HEK293 (cell line): ENCODE data around the gene PLIN5.
A peak's percentile ranks its signal among the peaks of the same experiment; 100 is the strongest.

Experiments used
- CTCF ChIA-PET: fragments of 350-600 bp; formaldehyde crosslinking; extraction: SDS; loops from one replicate; lab custom pipeline; 2021; ENCODE audit warnings: antibody characterized with exemption; lab: Yijun Ruan, JAX
- POLR2A ChIA-PET: fragments of 300-600 bp; formaldehyde crosslinking; extraction: SDS; loops from one replicate; lab custom pipeline; 2020; ENCODE audit warnings: antibody characterized with exemption, inconsistent platforms; lab: Yijun Ruan, JAX
- H3K27ac ChIP-seq: fragments of 200-500 bp; sonication (Bioruptor generic); 2 replicates; pipeline ENCODE4 v1.5.1; 2014; ENCODE audit warnings: low read depth, low read length, control low read depth, inconsistent platforms; ENCODE audit errors: extremely low read depth
- H3K36me3 ChIP-seq, 2 experiments: fragments of 200-500 bp in 1 of 2; sonication (Bioruptor generic) in 1 of 2; 1 replicate in 1 of 2; 2 replicates in 1 of 2; pipeline ENCODE4 v1.5.1; 2014 to 2017; ENCODE audit warnings: inconsistent platforms in 2 of 2, low read length in 2 of 2; ENCODE audit not compliant: control insufficient read depth in 2 of 2, insufficient read depth in 1 of 2
- H3K4me1 ChIP-seq: fragments of 200-500 bp; sonication (Bioruptor generic); 2 replicates; pipeline ENCODE4 v1.5.1; 2014; ENCODE audit warnings: mild to moderate bottlenecking, low read length, inconsistent platforms; ENCODE audit not compliant: control insufficient read depth, insufficient read depth
- H3K4me3 ChIP-seq: 2 replicates; pipeline ENCODE4 v1.5.1; 2011; ENCODE audit warnings: low read depth, mild to moderate bottlenecking, control low read depth, low read length, moderate library complexity
- H3K9me3 ChIP-seq: fragments of 200-500 bp; sonication (Bioruptor generic); 2 replicates; pipeline ENCODE4 v1.5.1; 2014; ENCODE audit warnings: low read depth, low read length, inconsistent platforms; ENCODE audit not compliant: control insufficient read depth, insufficient read depth
- BCL6B ChIP-seq: fragments of 450-650 bp; formaldehyde crosslinking; IDR thresholded peaks from 2 replicates; pipeline ENCODE4 v1.5.1; 2017; ENCODE audit warnings: missing biosample characterization, missing genetic modification characterization
- CTCF ChIP-seq: fragments of 450-650 bp; formaldehyde crosslinking; IDR thresholded peaks from 2 replicates; pipeline ENCODE4 v1.5.1; 2016; ENCODE audit warnings: missing biosample characterization, missing genetic modification characterization
- GFI1B ChIP-seq: fragments of 450-650 bp; formaldehyde crosslinking; IDR thresholded peaks from 2 replicates; pipeline ENCODE4 v1.5.1; 2016; ENCODE audit warnings: missing biosample characterization, missing genetic modification characterization
- GLIS2 ChIP-seq: fragments of 450-650 bp; formaldehyde crosslinking; IDR thresholded peaks from 2 replicates; pipeline ENCODE4 v1.5.1; 2016; ENCODE audit warnings: missing biosample characterization, missing genetic modification characterization
- HOXA7 ChIP-seq: sonication (generic); formaldehyde crosslinking; IDR thresholded peaks from 2 replicates; pipeline ENCODE4 v1.8.1; 2022; ENCODE audit warnings: missing genetic modification reagents, borderline replicate concordance
- HOXD13 ChIP-seq: sonication (generic); formaldehyde crosslinking; IDR thresholded peaks from 2 replicates; pipeline ENCODE4 v1.8.0; 2022; ENCODE audit warnings: missing genetic modification reagents, borderline replicate concordance
- MZF1 ChIP-seq: fragments of 450-650 bp; formaldehyde crosslinking; IDR thresholded peaks from 2 replicates; pipeline ENCODE4 v1.5.1; 2017; ENCODE audit warnings: missing biosample characterization, missing genetic modification characterization, borderline replicate concordance
- SP3 ChIP-seq: fragments of 450-650 bp; formaldehyde crosslinking; IDR thresholded peaks from 2 replicates; pipeline ENCODE4 v1.5.1; 2016; ENCODE audit warnings: missing biosample characterization, missing genetic modification characterization
- ZBTB8A ChIP-seq: fragments of 450-650 bp; formaldehyde crosslinking; IDR thresholded peaks from 2 replicates; pipeline ENCODE4 v1.5.1; 2016; ENCODE audit warnings: missing biosample characterization, missing genetic modification characterization
- ZFHX2 ChIP-seq: fragments of 450-650 bp; formaldehyde crosslinking; conservative IDR thresholded peaks from 2 replicates; pipeline ENCODE4 v1.5.1; 2016; ENCODE audit warnings: missing biosample characterization, missing genetic modification characterization
- ZNF10 ChIP-seq: fragments of 450-650 bp; formaldehyde crosslinking; IDR thresholded peaks from 2 replicates; pipeline ENCODE4 v1.5.1; 2017; ENCODE audit warnings: missing biosample characterization, missing genetic modification characterization
- ZNF133 ChIP-seq: fragments of 450-650 bp; formaldehyde crosslinking; IDR thresholded peaks from 2 replicates; pipeline ENCODE4 v1.5.1; 2016; ENCODE audit warnings: missing biosample characterization, missing genetic modification characterization
- ZNF174 ChIP-seq: fragments of 450-650 bp; formaldehyde crosslinking; IDR thresholded peaks from 2 replicates; pipeline ENCODE4 v1.5.0; 2017; ENCODE audit warnings: missing biosample characterization, mild to moderate bottlenecking, missing genetic modification characterization
- ZNF184 ChIP-seq: fragments of 450-650 bp; IDR thresholded peaks from 2 replicates; pipeline ENCODE4 v1.5.1; 2018; ENCODE audit warnings: missing biosample characterization, mild to moderate bottlenecking, missing genetic modification characterization
- ZNF202 ChIP-seq: fragments of 450-650 bp; formaldehyde crosslinking; IDR thresholded peaks from 2 replicates; pipeline ENCODE4 v1.5.1; 2016; ENCODE audit warnings: missing biosample characterization, missing genetic modification characterization, borderline replicate concordance
- ZNF248 ChIP-seq: fragments of 450-650 bp; formaldehyde crosslinking; IDR thresholded peaks from 2 replicates; pipeline ENCODE4 v1.5.1; 2017; ENCODE audit warnings: missing biosample characterization, missing genetic modification characterization
- ZNF335 ChIP-seq: fragments of 450-650 bp; formaldehyde crosslinking; conservative IDR thresholded peaks from 2 replicates; pipeline ENCODE4 v1.5.1; 2016; ENCODE audit warnings: missing biosample characterization, missing genetic modification characterization
- ZNF341 ChIP-seq: fragments of 450-650 bp; formaldehyde crosslinking; IDR thresholded peaks from 2 replicates; pipeline ENCODE4; 2016; ENCODE audit warnings: low read depth, missing biosample characterization, missing genetic modification characterization
- ZNF366 ChIP-seq: fragments of 450-650 bp; formaldehyde crosslinking; conservative IDR thresholded peaks from 2 replicates; pipeline ENCODE4 v1.5.1; 2016; ENCODE audit warnings: missing biosample characterization, missing genetic modification characterization
- ZNF416 ChIP-seq: fragments of 450-650 bp; formaldehyde crosslinking; IDR thresholded peaks from 2 replicates; pipeline ENCODE4 v1.5.1; 2016; ENCODE audit warnings: missing biosample characterization, missing genetic modification characterization
- ZNF423 ChIP-seq: fragments of 450-650 bp; formaldehyde crosslinking; IDR thresholded peaks from 2 replicates; pipeline ENCODE4 v1.5.1; 2016; ENCODE audit warnings: missing biosample characterization, missing genetic modification characterization
- ZNF501 ChIP-seq: fragments of 450-650 bp; formaldehyde crosslinking; IDR thresholded peaks from 2 replicates; pipeline ENCODE4 v1.5.1; 2016; ENCODE audit warnings: missing biosample characterization, missing genetic modification characterization
- ZNF514 ChIP-seq: fragments of 450-650 bp; formaldehyde crosslinking; IDR thresholded peaks from 2 replicates; pipeline ENCODE4 v1.5.1; 2016; ENCODE audit warnings: missing biosample characterization, missing genetic modification characterization
- ZNF548 ChIP-seq: fragments of 450-650 bp; formaldehyde crosslinking; IDR thresholded peaks from 2 replicates; pipeline ENCODE4 v1.5.1; 2016; ENCODE audit warnings: missing biosample characterization, missing genetic modification characterization
- ZNF561 ChIP-seq: fragments of 450-650 bp; IDR thresholded peaks from 2 replicates; pipeline ENCODE4 v1.5.1; 2018; ENCODE audit warnings: missing biosample characterization, missing genetic modification characterization, borderline replicate concordance
- ZNF596 ChIP-seq: fragments of 450-650 bp; IDR thresholded peaks from 2 replicates; pipeline ENCODE4 v1.5.0; 2018; ENCODE audit warnings: missing biosample characterization, mild to moderate bottlenecking, missing genetic modification characterization, moderate library complexity
- ZNF600 ChIP-seq: fragments of 450-650 bp; formaldehyde crosslinking; IDR thresholded peaks from 2 replicates; pipeline ENCODE4 v1.5.1; 2016; ENCODE audit warnings: missing biosample characterization, missing genetic modification characterization
- ZNF610 ChIP-seq: fragments of 450-650 bp; formaldehyde crosslinking; IDR thresholded peaks from 2 replicates; pipeline ENCODE4 v1.5.1; 2016; ENCODE audit warnings: missing biosample characterization, missing genetic modification characterization, borderline replicate concordance
- ZNF639 ChIP-seq: fragments of 450-650 bp; formaldehyde crosslinking; IDR thresholded peaks from 2 replicates; pipeline ENCODE4 v1.5.1; 2016; ENCODE audit warnings: missing biosample characterization, missing genetic modification characterization
- ZNF658 ChIP-seq: fragments of 450-650 bp; formaldehyde crosslinking; IDR thresholded peaks from 2 replicates; pipeline ENCODE4; 2016; ENCODE audit warnings: missing biosample characterization, missing genetic modification characterization
- ZNF837 ChIP-seq: fragments of 450-650 bp; formaldehyde crosslinking; IDR thresholded peaks from 2 replicates; pipeline ENCODE4 v1.5.1; 2016; ENCODE audit warnings: missing biosample characterization, missing genetic modification characterization

PLIN5 gene

GRCh38 chr19:4496304-4496703, 38.7 kb downstream of the PLIN5 start:
- H3K4me3 ChIP-seq = no peak overlapping the region
- TF ChIP-seq GFI1B (tag by site-specific recombination) (no peak), CTCF (no peak), ZNF248 (tag by site-specific recombination) (no peak), ZNF184 (tag by site-specific recombination) (no peak), ZNF639 (tag by site-specific recombination) (no peak), ZNF658 (tag by site-specific recombination) (no peak), ZNF202 (no peak)
- TF ChIP-seq, all 188 proteins: peak for 0
- Histone ChIP-seq H3K9me3 (no peaks in the 10 kb centered on the region), H3K27ac (no peak overlapping the region), H3K4me1 (no peaks in the 10 kb centered on the region), H3K36me3 (peaks cover 28 to 85% of the 10 kb centered on the region in 2 experiments; a peak in 2 of 3 replicates)
- ChIA-PET POLR2A (no interaction called here), CTCF (no interaction called here)

- Histone ChIP-seq H3K4me1 (no peaks in the 10 kb centered on the region), H3K36me3 (peaks cover 32 to 83% of the 10 kb centered on the region in 2 experiments; a peak in 2 of 3 replicates), H3K4me3 (no peak overlapping the region), H3K27ac (no peak overlapping the region), H3K9me3 (no peaks in the 10 kb centered on the region)
- ChIA-PET POLR2A (interaction anchor here (0.6 to 1.3 kb wide), 2 partner anchors 24 to 28 kb away, joined by 3 to 4 read pairs; partner anchors contain the start of gene HDGFL2), CTCF (interaction anchor here (0.5 to 1.9 kb wide), 5 partner anchors 65 to 287 kb away, joined by 3 to 6 read pairs (median 4); no protein-coding TSS in a partner anchor)
- TF ChIP-seq ZNF10 (tag by site-specific recombination) (no peak), ZNF423 (tag by site-specific recombination) (no peak), CTCF (peak; percentile 55; the same call in 1 of the 2 replicates), ZNF366 (tag by site-specific recombination) (peak; percentile 51), HOXD13 (CRISPR knock-in tag) (no peak), ZNF174 (tag by site-specific recombination) (no peak), ZNF600 (tag by site-specific recombination) (peak; percentile 65), ZNF514 (tag by site-specific recombination) (no peak), ZNF561 (tag by site-specific recombination) (no peak), GLIS2 (tag by site-specific recombination) (0 out of 2 replicates have a peak, but pooled peaks have one; percentile 39), ZBTB8A (tag by site-specific recombination) (no peak), ZNF610 (tag by site-specific recombination) (no peak), ZNF548 (no peak), MZF1 (no peak), ZNF202 (no peak), ZNF133 (no peak), ZNF596 (tag by site-specific recombination) (no peak), ZNF501 (tag by site-specific recombination) (no peak), BCL6B (tag by site-specific recombination) (no peak), ZNF416 (tag by site-specific recombination) (no peak), ZNF837 (tag by site-specific recombination) (no peak), ZFHX2 (tag by site-specific recombination) (no peak), ZNF341 (no peak), HOXA7 (no peak), ZNF335 (tag by site-specific recombination) (no peak), SP3 (no peak)
These were observed 39.6 kb downstream of the PLIN5 start for GRCh38 chr19:4495471-4495870.
